IPS-20b (cell line): ENCODE measurements around the gene CHD6.

Experiments used
- H3K27ac ChIP-seq: one replicate; pipeline ENCODE4 v1.5.1; 2013; ENCODE audit warnings: low read length
- H3K27me3 ChIP-seq: 2 replicates; pipeline ENCODE4 v1.6.1; 2013; ENCODE audit warnings: mild to moderate bottlenecking, low read length, inconsistent platforms; ENCODE audit not compliant: insufficient read depth
- H3K36me3 ChIP-seq: 2 replicates; pipeline ENCODE4 v1.6.1; 2013; ENCODE audit warnings: low read depth, mild to moderate bottlenecking, inconsistent platforms, low read length, moderate library complexity; ENCODE audit not compliant: insufficient read depth
- H3K4me1 ChIP-seq: 2 replicates; pipeline ENCODE4 v1.6.1; 2013; ENCODE audit warnings: mild to moderate bottlenecking, control low read depth, inconsistent platforms, low read length, moderate library complexity; ENCODE audit not compliant: insufficient read depth
- H3K4me3 ChIP-seq: 2 replicates; pipeline ENCODE4 v1.5.1; 2013; ENCODE audit warnings: mild to moderate bottlenecking, low read length, inconsistent platforms
- H3K9ac ChIP-seq: 2 replicates; pipeline ENCODE4 v1.6.1; 2013; ENCODE audit warnings: low read depth, mild to moderate bottlenecking, inconsistent platforms, low read length, moderate library complexity
- H3K9me3 ChIP-seq: 2 replicates; pipeline ENCODE4 v1.6.1; 2013; ENCODE audit warnings: mild to moderate bottlenecking, low read depth, low read length, inconsistent platforms; ENCODE audit not compliant: insufficient read depth

The CHD6 gene

DNA sequence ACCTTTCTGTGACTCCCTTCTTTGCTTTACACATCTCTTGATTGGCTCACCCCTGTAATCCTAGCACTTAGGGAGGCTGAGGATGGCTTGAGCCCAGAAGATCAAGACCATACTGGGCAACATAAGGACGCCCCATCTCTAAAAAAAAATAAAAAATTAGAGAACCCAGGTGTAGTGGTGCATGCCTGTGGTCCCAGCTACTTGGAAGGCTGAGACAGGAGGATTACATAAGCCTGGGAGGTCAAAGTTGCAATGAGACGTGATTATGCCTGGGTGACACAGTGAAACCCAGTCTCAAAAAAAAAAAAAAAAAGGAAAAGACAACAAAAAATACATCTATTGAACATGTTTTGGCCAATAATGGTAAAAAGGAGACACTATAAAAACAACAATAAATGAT, 37.8 kb downstream of the CHD6 start:
- Histone ChIP-seq H3K27ac (no peak overlapping the region), H3K4me1 (peaks cover 11% of the 10 kb centered on the region; the same call in 1 of the 2 replicates), H3K9ac (no peak overlapping the region), H3K4me3 (no peak overlapping the region), H3K36me3 (no peaks in the 10 kb centered on the region), H3K9me3 (no peaks in the 10 kb centered on the region), H3K27me3 (no peaks in the 10 kb centered on the region)

DNA sequence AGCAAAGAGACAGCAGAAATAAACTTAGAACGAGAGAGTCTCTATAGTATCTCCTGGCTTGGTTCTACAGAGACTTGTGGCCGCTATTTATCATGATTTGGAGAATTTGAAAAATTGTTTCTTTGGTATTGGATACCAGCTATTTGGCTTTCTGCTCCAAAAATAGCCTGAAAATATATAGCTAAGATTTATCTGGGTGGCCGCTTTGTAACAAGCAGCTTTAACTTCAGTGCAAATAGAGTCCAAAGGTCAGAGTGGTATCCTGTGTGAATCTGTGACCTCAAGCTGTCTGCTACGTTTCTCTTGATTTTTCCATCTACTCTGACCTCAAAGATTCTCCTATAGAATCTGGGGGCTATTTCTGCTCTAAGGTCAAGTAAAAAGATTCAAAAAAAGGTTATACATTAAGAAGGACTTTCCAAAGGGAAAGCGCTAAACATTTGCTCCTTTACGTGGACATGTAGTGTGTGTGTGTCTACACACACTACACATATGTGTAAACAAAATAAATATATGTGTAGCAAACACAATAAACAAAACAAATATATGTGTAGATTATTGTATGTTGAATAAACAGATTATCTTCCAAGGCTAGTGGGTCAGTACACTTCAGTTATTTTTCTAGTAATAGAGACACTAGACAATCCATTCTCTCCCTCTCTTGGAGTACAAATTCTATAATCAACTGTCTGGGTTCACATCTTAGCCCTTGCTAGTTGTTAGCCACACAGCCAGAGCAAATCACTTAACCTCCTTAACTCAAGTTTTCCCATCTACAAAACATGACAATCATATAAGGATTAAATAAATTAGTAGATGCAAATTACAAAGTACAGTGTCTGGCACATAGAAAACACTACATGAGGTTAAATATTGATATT, 40.8 kb downstream of the CHD6 start:
- no peak overlapping the region for H3K9ac ChIP-seq

DNA sequence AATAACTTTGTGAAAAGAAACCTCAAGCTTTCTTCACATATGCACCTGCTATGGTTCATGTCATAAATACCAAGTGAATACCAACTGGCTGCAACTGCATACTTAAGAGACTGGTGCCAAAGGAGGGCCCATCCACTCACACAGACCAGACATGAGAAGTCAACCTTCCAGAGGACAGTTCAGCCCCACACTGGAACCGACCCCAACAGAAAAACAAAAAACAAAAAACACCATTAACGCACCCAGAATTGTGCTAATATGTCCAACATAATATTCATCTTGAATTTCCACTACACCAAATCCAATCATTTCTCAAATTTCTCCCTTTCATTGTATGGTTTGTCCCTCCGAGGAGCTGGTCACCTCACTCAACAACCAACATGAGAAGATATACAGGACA, 42.8 kb downstream of the CHD6 start:
- no peaks in the 10 kb centered on the region for H3K36me3 ChIP-seq
- no peak overlapping the region for H3K27ac ChIP-seq
- no peak overlapping the region for H3K9ac ChIP-seq
- peaks cover 33% of the 10 kb centered on the region; the same call in 1 of the 2 replicates for H3K4me1 ChIP-seq
- no peak overlapping the region for H3K4me3 ChIP-seq
- no peaks in the 10 kb centered on the region for H3K9me3 ChIP-seq
- H3K27me3 ChIP-seq, result no peaks in the 10 kb centered on the region

More for the DNA sequence above, 40.8 kb downstream of the CHD6 start:
- peaks cover 26% of the 10 kb centered on the region; the same call in 1 of the 2 replicates for H3K4me1 ChIP-seq
- no peaks in the 10 kb centered on the region for H3K9me3 ChIP-seq
- no peaks in the 10 kb centered on the region for H3K27me3 ChIP-seq
- H3K4me3 ChIP-seq, result no peak overlapping the region
- H3K36me3 ChIP-seq, result no peaks in the 10 kb centered on the region
- no peak overlapping the region for H3K27ac ChIP-seq

DNA sequence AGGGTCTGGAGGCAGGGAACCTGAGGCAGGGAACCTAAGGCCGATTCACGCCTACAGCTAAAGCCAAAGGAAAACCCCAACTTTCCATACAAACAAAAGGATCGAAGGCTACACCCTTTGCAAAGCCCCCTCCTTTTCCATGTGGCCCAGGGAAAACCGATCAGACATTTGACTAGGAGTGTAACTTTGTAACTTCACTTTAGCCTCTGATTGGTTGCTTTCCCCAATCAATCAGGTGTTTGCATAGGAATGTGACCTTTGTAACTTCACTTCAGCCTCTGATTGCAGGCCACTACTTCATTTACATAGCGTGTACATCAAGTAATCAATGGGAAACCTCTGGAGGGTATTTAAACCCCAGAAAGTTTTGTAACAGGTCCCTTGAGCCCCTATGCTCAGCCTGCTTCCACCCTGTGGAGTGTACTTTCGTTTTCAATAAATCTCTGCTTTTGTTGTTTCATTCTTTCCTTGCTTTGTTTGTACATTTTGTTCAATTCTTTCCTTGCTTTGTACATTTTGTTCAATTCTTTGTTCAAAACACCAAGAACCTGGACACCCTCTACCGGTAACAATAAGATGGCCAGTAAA, 43.3 kb downstream of the CHD6 start:
- Histone ChIP-seq H3K4me3 (peak overlapping the region; percentile 12; the same call in 1 of the 2 replicates), H3K27me3 (no peaks in the 10 kb centered on the region), H3K36me3 (no peaks in the 10 kb centered on the region), H3K9me3 (no peaks in the 10 kb centered on the region), H3K4me1 (peaks cover 33% of the 10 kb centered on the region; the same call in 1 of the 2 replicates), H3K9ac (no peak overlapping the region), H3K27ac (no peak overlapping the region)

DNA sequence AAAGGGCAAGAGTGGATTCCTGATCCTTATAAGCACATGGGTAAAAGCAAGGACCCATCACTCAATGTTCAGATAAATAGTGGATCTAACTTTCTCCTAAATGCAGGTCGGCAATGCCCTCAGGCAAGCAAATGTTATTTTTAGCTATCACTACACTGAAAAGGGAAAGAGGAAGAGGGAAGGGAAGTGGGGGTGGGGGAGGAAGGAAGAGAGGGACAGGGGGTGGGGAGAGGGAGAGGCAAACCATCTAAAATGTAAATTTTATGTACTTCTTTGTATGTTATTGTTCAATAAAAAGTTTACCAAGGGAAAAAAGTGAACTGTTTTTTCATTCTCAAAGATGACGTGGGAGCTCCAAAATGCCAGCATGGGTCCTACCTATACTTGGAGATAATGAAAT, 44.2 kb downstream of the CHD6 start:
- Histone ChIP-seq H3K9me3 (no peaks in the 10 kb centered on the region), H3K4me3 (peak overlapping the region; percentile 12; the same call in 1 of the 2 replicates), H3K27me3 (no peaks in the 10 kb centered on the region), H3K4me1 (peaks cover 33% of the 10 kb centered on the region; the same call in 1 of the 2 replicates), H3K9ac (peak overlapping the region; percentile 14; the same call in 1 of the 2 replicates), H3K27ac (no peak overlapping the region), H3K36me3 (no peaks in the 10 kb centered on the region)

DNA sequence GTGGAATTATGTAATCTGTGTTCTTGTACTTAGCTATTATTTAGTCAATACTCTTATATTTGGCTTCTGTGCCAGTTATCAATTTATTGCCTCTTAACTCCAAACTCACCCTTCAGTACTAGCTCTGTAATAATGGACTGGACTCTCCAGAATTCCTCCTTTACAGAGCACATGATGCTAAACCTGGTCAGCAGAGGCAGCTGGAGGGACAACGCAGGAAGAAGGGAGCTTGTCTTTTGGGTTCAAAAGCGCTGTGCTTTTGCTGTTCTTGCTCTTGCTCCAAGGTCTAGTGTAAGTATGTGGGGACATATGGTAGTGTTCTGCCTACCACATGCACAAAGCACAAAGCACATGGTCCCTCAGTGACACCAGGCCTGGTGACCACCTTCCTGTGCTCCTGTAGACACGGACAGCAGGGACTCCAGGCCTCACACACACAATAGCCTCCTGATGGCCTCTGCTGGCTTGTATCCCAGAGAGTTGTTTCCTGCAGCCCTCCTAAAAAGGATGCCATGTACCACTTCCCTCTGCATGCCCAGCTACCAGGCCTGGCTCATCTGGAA, 46.1 kb downstream of the CHD6 start:
- Histone ChIP-seq H3K36me3 (0 out of 2 replicates have a peak, but pooled peaks cover 3% of the 10 kb centered on the region), H3K9me3 (no peaks in the 10 kb centered on the region), H3K4me3 (no peak overlapping the region), H3K27me3 (no peaks in the 10 kb centered on the region), H3K4me1 (peaks cover 28% of the 10 kb centered on the region; the same call in 1 of the 2 replicates), H3K9ac (no peak overlapping the region), H3K27ac (no peak overlapping the region)

DNA sequence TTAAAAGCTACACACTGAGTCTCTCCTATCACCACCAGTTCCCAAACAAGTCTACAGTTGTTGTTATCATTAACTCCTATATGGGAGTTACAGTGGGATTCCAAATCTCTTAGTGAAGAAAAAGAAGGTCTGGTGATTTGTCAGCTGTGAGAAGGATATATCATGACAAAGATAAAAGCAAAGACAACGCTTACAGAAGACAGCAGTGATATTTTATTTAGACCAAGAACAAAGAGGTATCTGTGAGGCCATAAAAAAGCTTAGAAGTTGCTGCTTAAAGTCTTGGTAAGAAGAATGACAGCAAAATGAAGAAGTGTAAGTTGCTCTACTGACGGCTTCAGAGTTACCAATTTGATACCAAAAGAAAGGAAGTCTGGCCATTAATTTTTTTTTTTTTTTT, 47.2 kb downstream of the CHD6 start:
- Histone ChIP-seq H3K36me3 (peaks cover 9% of the 10 kb centered on the region; the same call in 1 of the 2 replicates), H3K9ac (no peak overlapping the region), H3K4me3 (no peak overlapping the region), H3K27me3 (no peaks in the 10 kb centered on the region), H3K27ac (no peak overlapping the region), H3K4me1 (peaks cover 22% of the 10 kb centered on the region; the same call in 1 of the 2 replicates), H3K9me3 (no peaks in the 10 kb centered on the region)

DNA sequence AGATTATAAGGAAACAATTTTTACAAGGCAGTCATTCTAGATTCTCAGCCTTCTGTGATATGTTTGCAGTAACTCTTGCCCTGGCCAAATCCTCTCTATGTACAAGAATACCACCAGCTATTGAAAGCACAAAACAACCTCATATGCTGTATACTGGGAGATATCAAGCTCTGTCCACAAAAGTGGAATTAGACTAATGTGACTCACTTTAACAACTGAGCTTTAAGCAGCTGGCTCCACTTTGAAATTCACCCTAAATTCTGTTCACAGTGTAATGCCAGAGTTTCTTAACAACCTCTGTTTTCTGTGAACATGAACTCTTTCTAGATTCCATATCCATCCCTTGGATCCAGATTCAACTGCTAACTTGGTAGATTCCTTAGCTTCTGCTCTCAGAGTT, 47.6 kb downstream of the CHD6 start:
- Histone ChIP-seq H3K4me3 (no peak overlapping the region), H3K9me3 (no peaks in the 10 kb centered on the region), H3K27me3 (no peaks in the 10 kb centered on the region), H3K27ac (no peak overlapping the region), H3K4me1 (peaks cover 22% of the 10 kb centered on the region; the same call in 1 of the 2 replicates), H3K36me3 (peaks cover 9% of the 10 kb centered on the region; the same call in 1 of the 2 replicates), H3K9ac (no peak overlapping the region)

DNA sequence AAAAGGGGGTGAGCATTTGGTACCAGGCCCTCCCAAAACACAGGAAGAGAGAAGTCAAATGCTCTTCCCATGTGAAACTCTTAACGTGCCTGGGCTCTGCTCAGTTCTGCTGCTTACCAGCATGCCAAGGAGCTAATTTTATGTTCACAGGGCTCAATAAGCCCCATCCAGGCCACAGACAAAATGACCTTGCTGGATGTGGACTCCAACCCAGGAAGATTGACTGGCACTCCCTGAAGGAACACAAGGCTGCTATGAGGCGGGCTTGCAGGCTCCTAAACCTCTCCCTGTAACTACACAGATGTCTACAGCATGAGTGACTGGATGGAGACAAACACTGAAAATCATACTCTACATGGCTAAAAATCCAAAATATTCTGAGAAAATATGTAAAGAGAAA, 50.6 kb downstream of the CHD6 start:
- peaks cover 8% of the 10 kb centered on the region; the same call in 1 of the 2 replicates for H3K4me1 ChIP-seq
- no peaks in the 10 kb centered on the region for H3K9me3 ChIP-seq
- no peaks in the 10 kb centered on the region for H3K27me3 ChIP-seq
- peaks cover 9% of the 10 kb centered on the region; the same call in 1 of the 2 replicates for H3K36me3 ChIP-seq
- no peak overlapping the region for H3K27ac ChIP-seq
- H3K4me3 ChIP-seq, result no peak overlapping the region
- H3K9ac ChIP-seq, result no peak overlapping the region

DNA sequence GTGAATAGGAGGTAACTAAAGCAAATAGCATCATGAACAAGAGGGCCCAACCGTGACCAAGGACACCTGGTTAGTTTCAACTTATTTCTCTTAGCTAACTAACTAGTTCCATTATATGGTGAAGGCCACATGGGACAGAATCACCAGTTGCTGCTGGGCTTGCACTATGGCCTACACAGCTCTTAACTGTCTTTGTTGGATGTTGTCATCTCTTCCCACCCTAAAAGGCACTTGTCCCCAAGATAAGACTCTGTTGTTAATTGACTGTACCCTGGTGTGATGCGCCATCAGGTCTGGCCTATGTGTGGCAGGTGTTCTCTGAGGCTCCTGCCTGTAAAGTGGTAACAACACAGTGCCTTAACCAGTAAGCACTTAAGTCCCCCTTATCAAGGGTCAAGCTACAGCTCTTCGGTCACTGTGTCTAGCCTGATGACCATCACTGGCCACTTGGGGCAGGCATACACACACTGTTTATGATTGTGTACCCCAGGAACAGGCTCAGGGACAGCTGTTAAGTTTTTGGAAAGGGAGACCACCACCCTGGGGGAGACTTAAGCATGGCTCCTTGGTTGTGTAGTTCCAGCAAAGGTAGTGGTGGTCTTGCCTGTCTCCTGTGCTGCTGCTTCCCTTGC, 51.2 kb downstream of the CHD6 start:
- Histone ChIP-seq H3K9me3 (no peaks in the 10 kb centered on the region), H3K27me3 (no peaks in the 10 kb centered on the region), H3K4me1 (peaks cover 5% of the 10 kb centered on the region; the same call in 1 of the 2 replicates), H3K27ac (no peak overlapping the region), H3K36me3 (peaks cover 9% of the 10 kb centered on the region; the same call in 1 of the 2 replicates), H3K4me3 (no peak overlapping the region), H3K9ac (no peak overlapping the region)

DNA sequence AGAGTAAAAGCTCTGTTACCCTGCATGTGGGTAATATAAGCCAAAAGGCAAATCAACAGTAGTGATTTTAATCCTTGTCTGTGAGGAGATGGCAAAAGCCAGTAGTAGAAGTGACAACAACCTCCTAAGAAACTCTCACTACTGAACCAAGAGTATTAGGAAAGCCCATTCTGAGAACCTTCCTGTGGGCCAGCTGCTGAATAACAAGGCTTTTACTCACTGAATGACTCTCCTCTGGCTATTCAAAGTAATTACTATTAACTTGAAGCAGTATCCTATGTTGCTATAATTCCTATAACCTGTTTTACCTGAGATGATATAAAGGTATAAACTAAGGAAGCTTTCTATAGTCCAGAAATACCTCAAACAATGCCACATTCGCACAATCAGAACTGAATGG, 55.1 kb downstream of the CHD6 start:
- Histone ChIP-seq H3K9me3 (no peaks in the 10 kb centered on the region), H3K4me1 (no peaks in the 10 kb centered on the region; the same call in 1 of the 2 replicates), H3K4me3 (no peak overlapping the region), H3K27me3 (no peaks in the 10 kb centered on the region), H3K36me3 (peaks cover 9% of the 10 kb centered on the region; the same call in 1 of the 2 replicates), H3K27ac (no peak overlapping the region), H3K9ac (no peak overlapping the region)
